ENCODE measurements around the gene CHRD.

The CHRD gene

GRCh38 chr3:184383033-184383740, 3.3 kb downstream of the CHRD start:
- no peak for DNase-seq (ENCODE audit: low read depth)

GRCh38 chr3:184384342-184384741, 4.5 kb downstream of the CHRD start:
- DNase-seq (ENCODE audit: low read depth), result no peak

- no peak for DNase-seq (ENCODE audit: low read depth)
These were observed 5.1 kb downstream of the CHRD start for GRCh38 chr3:184384856-184385422.

GRCh38 chr3:184386047-184386806, 6.4 kb downstream of the CHRD start:
- DNase-seq (ENCODE audit: low read depth), result no peak

- DNase-seq (ENCODE audit: low read depth), result no peak
These were observed 7.4 kb downstream of the CHRD start for GRCh38 chr3:184387174-184387714.

GRCh38 chr3:184388164-184388935, 8.5 kb downstream of the CHRD start:
- no peak for DNase-seq (ENCODE audit: low read depth)

GRCh38 chr3:184388936-184389230, 9.0 kb downstream of the CHRD start:
- no peak for DNase-seq (ENCODE audit: low read depth)

- DNase-seq (ENCODE audit: low read depth), result no peak
These were observed 9.5 kb downstream of the CHRD start for GRCh38 chr3:184389384-184389783.

GRCh38 chr3:184389935-184390528, 10.2 kb downstream of the CHRD start:
- DNase-seq (ENCODE audit: low read depth), result no peak

- DNase-seq (ENCODE audit: low read depth), result no peak
These were observed 11.4 kb downstream of the CHRD start for GRCh38 chr3:184391266-184391665.

GRCh38 chr3:184395320-184395660, 15.4 kb downstream of the CHRD start:
- no peak for DNase-seq (ENCODE audit: low read depth)

GRCh38 chr3:184399410-184399809, 19.6 kb downstream of the CHRD start:
- DNase-seq (ENCODE audit: low read depth), result no peak

- no peak for DNase-seq (ENCODE audit: low read depth)
These were observed 25.5 kb downstream of the CHRD start for GRCh38 chr3:184405075-184406030.

- no peak for DNase-seq (ENCODE audit: low read depth)
These were observed 29.6 kb downstream of the CHRD start for GRCh38 chr3:184409331-184409926.

GRCh38 chr3:184409946-184410500, 30.2 kb downstream of the CHRD start:
- DNase-seq (ENCODE audit: low read depth), result no peak

GRCh38 chr3:184414418-184415202, 34.8 kb downstream of the CHRD start:
- no peak for DNase-seq (ENCODE audit: low read depth)

GRCh38 chr3:184415203-184415490, 35.3 kb downstream of the CHRD start:
- DNase-seq (ENCODE audit: low read depth), result no peak

- peak; percentile 47 for DNase-seq (ENCODE audit: low read depth)
These were observed 37.9 kb downstream of the CHRD start for GRCh38 chr3:184417619-184418327.

GRCh38 chr3:184419171-184419570, 39.3 kb downstream of the CHRD start:
- DNase-seq (ENCODE audit: low read depth), result no peak
